SK-MEL-5 (cell line): ENCODE results near the gene RFTN1. TPM values are rescaled to one million over a fixed set of nuclear protein-coding genes. Genes with fewer than 3 reads are reported as not detected.

Source experiments
- DNase-seq: peaks from one replicate; pipeline ENCODE4 v3.0.0-alpha.2; 2016; ENCODE audit warnings: low read depth, low spot score
- in situ Hi-C: cut with HindIII; loops from 2 replicates; pipeline ENCODE4 v1.10.0; 2016; ENCODE audit warnings: low sequenced_read_pairs, high pct_unique_total_duplicates, low pct_unique_long_range_greater_than_20kb
- total RNA-seq: library from RNA; depleted of rRNA; stranded (reverse); fragments of >200 nt; shearing (Covaris generic); gene quantifications from 2 replicates; pipeline ENCODE4 v1.2.3, GENCODE V29; 2014

The RFTN1 gene
- total RNA-seq, 1 experiment from 2014 or later, result 1.8 TPM

- in situ Hi-C loops, result no loop called here
- DNase-seq, result no peak
Observed at GRCh38 chr3:16511681-16512434, 1.6 kb downstream of the RFTN1 start.

GRCh38 chr3:16510620-16511319, 2.7 kb downstream of the RFTN1 start:
- DNase-seq, result no peak
- in situ Hi-C loops, result no loop called here

GRCh38 chr3:16509721-16510619, 3.5 kb downstream of the RFTN1 start:
- in situ Hi-C loops, result no loop called here
- DNase-seq, result no peak

- no peak for DNase-seq
- in situ Hi-C loops, result no loop called here
Observed at GRCh38 chr3:16508591-16508995, 4.9 kb downstream of the RFTN1 start.

- in situ Hi-C loops, result no loop called here
- DNase-seq, result no peak
Observed at GRCh38 chr3:16508243-16508578, 5.3 kb downstream of the RFTN1 start.

GRCh38 chr3:16507578-16508242, 5.8 kb downstream of the RFTN1 start:
- in situ Hi-C loops, result no loop called here

GRCh38 chr3:16506884-16507577, 6.5 kb downstream of the RFTN1 start:
- in situ Hi-C loops, result no loop called here

More at GRCh38 chr3:16507578-16508242, 5.8 kb downstream of the RFTN1 start:
- no peak for DNase-seq

GRCh38 chr3:16506451-16506850, 7.0 kb downstream of the RFTN1 start:
- DNase-seq, result no peak
- in situ Hi-C loops, result no loop called here

More at GRCh38 chr3:16506884-16507577, 6.5 kb downstream of the RFTN1 start:
- no peak for DNase-seq

GRCh38 chr3:16504692-16505091, 8.8 kb downstream of the RFTN1 start:
- in situ Hi-C loops, result no loop called here
- DNase-seq, result no peak

- in situ Hi-C loops, result no loop called here
- DNase-seq, result no peak
Observed at GRCh38 chr3:16504242-16504641, 9.3 kb downstream of the RFTN1 start.

- in situ Hi-C loops, result no loop called here
- DNase-seq, result no peak
Observed at GRCh38 chr3:16503191-16503776, 10.2 kb downstream of the RFTN1 start.

- no peak for DNase-seq
- in situ Hi-C loops, result no loop called here
Observed at GRCh38 chr3:16502347-16502908, 11.1 kb downstream of the RFTN1 start.

- in situ Hi-C loops, result no loop called here
- no peak for DNase-seq
Observed at GRCh38 chr3:16501376-16501775, 12.1 kb downstream of the RFTN1 start.

GRCh38 chr3:16500911-16501310, 12.6 kb downstream of the RFTN1 start:
- in situ Hi-C loops, result no loop called here

GRCh38 chr3:16500093-16500492, 13.4 kb downstream of the RFTN1 start:
- in situ Hi-C loops, result no loop called here

More at GRCh38 chr3:16500911-16501310, 12.6 kb downstream of the RFTN1 start:
- DNase-seq, result no peak

GRCh38 chr3:16499351-16499750, 14.1 kb downstream of the RFTN1 start:
- in situ Hi-C loops, result no loop called here
- no peak for DNase-seq

More at GRCh38 chr3:16500093-16500492, 13.4 kb downstream of the RFTN1 start:
- no peak for DNase-seq
